Mucosa of descending colon (tissue), 3 donors: ENCODE results near the gene FTCD. TPM values are rescaled to one million over a fixed set of nuclear protein-coding genes. Genes with fewer than 3 reads are reported as not detected.

Source experiments
- ATAC-seq: fragments of 200-7000 bp; cut with Tn5 transposase; one replicate; pipeline ENCODE4 v1.9.1; 2020; ENCODE audit warnings: mild to moderate bottlenecking, moderate library complexity
- DNase-seq, 3 donors: peaks; one replicate each; pipeline ENCODE4 v3.0.0-alpha.2; 2020
- H3K36me3 ChIP-seq: fragments of 200-600 bp; one replicate; pipeline ENCODE4 v1.8.0; 2021; ENCODE audit warnings: low read depth, mild to moderate bottlenecking
- H3K4me1 ChIP-seq: fragments of 200-600 bp; one replicate; pipeline ENCODE4 v1.8.0; 2021; ENCODE audit warnings: low read depth, mild to moderate bottlenecking
- H3K4me3 ChIP-seq: fragments of 200-600 bp; one replicate; pipeline ENCODE4 v1.8.0; 2021; ENCODE audit warnings: mild to moderate bottlenecking
- H3K9me3 ChIP-seq: fragments of 200-600 bp; one replicate; pipeline ENCODE4 v1.8.0; 2021; ENCODE audit warnings: mild to moderate bottlenecking
- CTCF ChIP-seq: fragments of 200-600 bp; IDR thresholded peaks from one replicate; pipeline ENCODE4 v1.8.0; 2022; ENCODE audit warnings: antibody characterized with exemption, mild to moderate bottlenecking
- intact Hi-C, 2 donors: fragments of 100-400 bp; cut with DNase I in 1 of 2; cut with micrococcal nuclease in 1 of 2; formaldehyde crosslinking; loops; one replicate each; pipeline versions ENCODE4 v1.11.0 to v1.11.1; 2022; cut with DNase I, micrococcal nuclease
- total RNA-seq, 3 donors: library from RNA; stranded (reverse); fragmentation: NEBNext Ultra II Directional in 2 of 3; extraction: Animal tissue kit (Norgen Biotek cat#: 25700) in 2 of 3; gene quantifications; one replicate each; pipeline versions ENCODE4 v1.2.1 to v1.2.4, GENCODE V29; 2021 to 2023
- donor health status: DM: no; HTN: no; CAD: no; lungs with moderate emphysema.
- donor health status: DM: no; HTN: no; CAD: no.
- donor health status: DM: no; HTN: yes; CAD: no.

The FTCD gene
- total RNA-seq, 3 donors from 2014 or later: 0.36 to 2.1 TPM; not detected in 1

DNA sequence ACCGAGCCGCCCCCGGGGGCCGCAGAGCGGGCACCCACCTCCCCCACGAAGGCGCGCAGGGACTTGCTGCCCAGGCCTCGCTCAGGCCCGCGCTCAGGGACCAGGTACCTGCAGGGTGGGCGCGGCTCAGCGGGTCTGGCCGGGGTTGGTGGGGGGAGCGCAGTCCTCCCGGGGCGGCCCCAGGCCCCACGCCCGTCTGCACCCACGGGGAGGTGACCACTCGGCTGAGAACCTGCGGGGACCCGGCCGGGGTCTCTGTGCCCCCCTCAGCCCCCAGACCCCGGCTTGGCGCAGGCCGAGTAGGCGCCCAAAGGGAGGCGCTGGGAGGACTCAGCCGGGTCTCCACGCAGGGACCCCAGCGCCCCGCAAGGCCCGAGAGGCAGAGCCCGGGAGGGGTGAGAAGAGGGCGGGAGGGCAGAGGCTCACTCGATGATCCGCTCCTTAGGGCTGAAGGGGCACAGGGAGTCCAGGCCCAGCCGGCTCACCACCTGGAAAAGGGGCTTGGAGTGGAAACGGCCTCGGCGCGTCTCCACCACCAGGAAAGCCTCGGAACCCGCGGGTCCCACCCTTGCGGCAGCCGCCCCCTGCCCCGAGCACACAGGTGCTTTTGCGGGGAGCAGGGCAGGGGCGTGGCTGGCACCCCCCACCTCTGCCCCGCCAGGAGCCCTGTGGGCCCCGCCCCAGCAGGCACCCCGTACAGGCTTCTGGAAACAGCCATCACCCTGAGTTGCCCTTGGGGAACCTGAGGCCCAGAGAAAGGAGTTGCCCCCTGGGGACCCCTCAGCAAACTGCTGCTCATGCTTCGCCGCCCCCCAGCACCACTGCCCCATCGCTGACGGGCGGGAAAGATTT is 9.3 kb downstream of the FTCD start:
- no peak for TF ChIP-seq CTCF
- Histone ChIP-seq H3K36me3 (no peaks in the 10 kb centered on the region), H3K4me3 (no peak overlapping the region), H3K9me3 (no peaks in the 10 kb centered on the region), H3K4me1 (peaks cover 7% of the 10 kb centered on the region)
- intact Hi-C loops: no loop called here
- DNase-seq (peak in 1 of 3 donors; percentile 39), ATAC-seq (no peak)

DNA sequence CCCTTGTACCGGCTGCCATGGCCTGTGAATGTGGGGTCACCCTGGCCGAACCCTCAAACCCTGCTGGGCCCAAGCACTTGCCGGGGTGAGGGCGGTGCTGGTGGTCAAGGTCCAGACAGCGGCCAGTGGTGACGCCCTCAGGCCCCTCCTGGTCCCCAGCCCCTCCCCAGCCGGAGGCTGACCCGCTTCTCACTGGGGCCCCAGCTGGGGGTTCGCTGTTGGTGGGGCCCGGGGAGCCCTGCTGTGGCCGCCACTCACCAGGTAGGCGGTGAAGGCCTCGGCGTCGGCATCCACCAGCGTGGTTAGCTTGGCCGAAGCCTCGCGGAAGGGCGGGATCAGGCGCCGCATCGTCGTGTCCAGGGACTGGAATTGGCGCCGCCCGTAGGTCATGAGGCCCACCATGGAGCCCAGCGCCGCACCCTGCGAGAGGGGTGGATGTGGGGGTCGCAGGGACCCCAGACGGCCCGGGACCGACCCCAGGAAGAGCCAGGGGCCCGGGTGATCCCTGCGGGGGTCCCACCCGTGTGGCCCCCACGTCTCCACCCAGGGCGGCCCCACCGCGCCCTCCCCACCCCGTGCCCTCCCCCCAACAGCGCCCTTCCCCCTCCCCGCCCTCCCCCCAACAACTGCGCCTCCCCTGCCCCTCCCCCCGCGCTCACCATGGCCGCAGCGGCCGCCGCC is 10.1 kb downstream of the FTCD start:
- no peaks in the 10 kb centered on the region for H3K36me3 ChIP-seq
- DNase-seq: peak in 1 of 3 donors; percentile 45
- no peak for TF ChIP-seq CTCF
- intact Hi-C loops: no loop called here
- no peak for ATAC-seq
- H3K9me3 ChIP-seq: no peaks in the 10 kb centered on the region
- peaks cover 7% of the 10 kb centered on the region for H3K4me1 ChIP-seq
- no peak overlapping the region for H3K4me3 ChIP-seq

DNA sequence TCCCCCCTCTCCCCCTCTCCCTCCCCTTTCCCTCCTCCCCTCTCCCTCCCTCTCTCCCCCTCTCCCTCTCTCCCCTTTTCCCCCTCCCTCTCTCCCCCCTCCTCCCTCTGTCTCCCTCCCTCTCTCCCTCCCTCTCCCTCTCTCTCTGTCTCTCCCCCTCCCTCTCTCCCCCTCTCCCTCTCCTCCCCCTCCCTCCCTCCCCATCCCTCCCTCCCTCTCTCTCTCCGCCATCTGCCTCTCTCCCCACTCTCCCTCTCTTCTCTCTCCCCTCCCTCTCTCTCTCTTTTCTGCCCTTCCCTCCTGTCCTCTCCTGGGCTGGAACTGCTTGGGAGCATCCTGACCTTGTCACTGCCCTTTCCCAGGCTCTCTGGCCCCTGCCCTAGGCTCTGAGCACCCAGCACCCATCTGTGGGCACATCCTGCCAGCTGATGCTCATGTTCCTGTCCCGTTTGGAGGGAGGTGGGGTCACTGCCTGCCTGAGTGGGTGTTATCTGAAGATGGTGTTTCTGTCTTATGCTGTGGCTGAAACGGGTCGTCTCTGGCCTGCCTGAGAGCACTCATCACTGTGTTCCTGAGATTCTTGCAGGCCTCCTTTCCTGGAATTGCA is 10.8 kb downstream of the FTCD start:
- H3K4me1 ChIP-seq: peaks cover 7% of the 10 kb centered on the region

DNA sequence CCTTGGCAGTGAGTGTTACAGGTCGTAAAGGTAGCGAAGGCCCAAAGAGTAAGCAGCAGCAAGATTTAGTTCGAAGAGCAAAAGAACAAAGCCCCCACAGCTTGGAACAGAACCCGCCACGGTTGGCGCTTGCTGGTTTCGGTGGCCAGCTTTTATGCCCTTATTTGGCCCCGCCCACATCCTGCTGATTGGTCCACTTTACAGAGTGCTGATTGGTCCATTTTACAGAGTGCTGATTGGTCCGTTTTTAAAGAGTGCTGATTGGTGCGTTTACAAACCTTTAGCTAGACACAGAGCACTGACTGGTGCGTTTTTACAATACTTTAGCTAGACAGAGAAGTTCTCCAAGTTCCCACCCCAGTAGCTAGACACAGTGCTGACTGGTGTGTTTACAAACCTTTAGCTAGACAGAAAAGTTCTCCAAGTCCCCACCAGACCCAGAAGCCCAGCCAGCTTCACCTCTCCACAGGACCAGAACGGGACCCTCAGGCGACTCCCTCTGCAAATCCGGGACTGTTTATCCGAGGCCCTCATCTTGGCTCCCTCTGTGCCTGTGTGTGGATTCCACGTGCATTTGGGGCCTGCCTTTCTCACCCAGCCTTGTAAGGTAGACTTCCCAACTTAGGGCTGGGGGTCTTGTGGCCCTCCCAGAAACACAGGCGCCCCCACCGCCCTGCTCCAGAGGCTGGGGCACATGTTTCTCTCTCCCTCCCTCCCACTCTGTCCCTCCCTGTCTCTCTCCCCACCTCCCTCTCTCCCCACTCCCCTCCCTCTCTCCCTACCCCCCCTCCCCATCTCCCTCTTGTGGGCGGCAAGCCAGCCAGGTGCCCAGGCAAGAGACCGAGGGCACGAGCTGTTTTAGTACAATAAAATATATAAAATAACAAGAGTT is 12.6 kb downstream of the FTCD start:
- DNase-seq: peak in 1 of 3 donors; percentile 36
- no peak for ATAC-seq
- no peak for TF ChIP-seq CTCF
- intact Hi-C loops: no loop called here
- H3K9me3 ChIP-seq: no peaks in the 10 kb centered on the region
- H3K36me3 ChIP-seq: no peaks in the 10 kb centered on the region
- peaks cover 7% of the 10 kb centered on the region for H3K4me1 ChIP-seq
- H3K4me3 ChIP-seq: no peak overlapping the region

More for the DNA sequence above, 10.8 kb downstream of the FTCD start:
- H3K9me3 ChIP-seq: no peaks in the 10 kb centered on the region
- H3K4me3 ChIP-seq: no peak overlapping the region
- intact Hi-C loops: no loop called here
- TF ChIP-seq CTCF: no peak
- DNase-seq: peak in 1 of 3 donors; percentile 19
- no peak for ATAC-seq
- no peaks in the 10 kb centered on the region for H3K36me3 ChIP-seq
